Measurements from ENCODE around the gene CACFD1.

Gene CACFD1

DNA sequence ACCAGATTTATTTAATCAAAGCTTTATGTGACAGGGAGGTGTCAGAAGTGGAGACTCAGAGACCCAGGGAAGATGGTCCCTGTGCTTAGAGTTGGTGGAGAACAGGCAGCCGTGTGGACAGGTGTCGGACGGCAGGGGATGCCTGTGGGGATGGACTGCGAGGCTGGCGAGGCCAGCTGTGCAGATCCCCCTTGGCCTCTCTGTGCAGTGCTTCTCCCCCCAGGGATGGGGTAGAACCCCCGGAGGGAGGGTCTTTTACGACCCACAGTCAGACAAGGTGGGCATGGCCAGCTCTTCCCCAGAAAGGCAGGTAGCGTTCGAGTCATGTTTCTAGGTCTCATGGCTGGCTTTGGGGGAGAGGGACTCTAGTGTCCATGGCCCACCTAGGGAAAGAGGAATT lies 23.8 kb downstream of the CACFD1 start:
- no peak for DNase-seq (ENCODE audit: low read depth)

DNA sequence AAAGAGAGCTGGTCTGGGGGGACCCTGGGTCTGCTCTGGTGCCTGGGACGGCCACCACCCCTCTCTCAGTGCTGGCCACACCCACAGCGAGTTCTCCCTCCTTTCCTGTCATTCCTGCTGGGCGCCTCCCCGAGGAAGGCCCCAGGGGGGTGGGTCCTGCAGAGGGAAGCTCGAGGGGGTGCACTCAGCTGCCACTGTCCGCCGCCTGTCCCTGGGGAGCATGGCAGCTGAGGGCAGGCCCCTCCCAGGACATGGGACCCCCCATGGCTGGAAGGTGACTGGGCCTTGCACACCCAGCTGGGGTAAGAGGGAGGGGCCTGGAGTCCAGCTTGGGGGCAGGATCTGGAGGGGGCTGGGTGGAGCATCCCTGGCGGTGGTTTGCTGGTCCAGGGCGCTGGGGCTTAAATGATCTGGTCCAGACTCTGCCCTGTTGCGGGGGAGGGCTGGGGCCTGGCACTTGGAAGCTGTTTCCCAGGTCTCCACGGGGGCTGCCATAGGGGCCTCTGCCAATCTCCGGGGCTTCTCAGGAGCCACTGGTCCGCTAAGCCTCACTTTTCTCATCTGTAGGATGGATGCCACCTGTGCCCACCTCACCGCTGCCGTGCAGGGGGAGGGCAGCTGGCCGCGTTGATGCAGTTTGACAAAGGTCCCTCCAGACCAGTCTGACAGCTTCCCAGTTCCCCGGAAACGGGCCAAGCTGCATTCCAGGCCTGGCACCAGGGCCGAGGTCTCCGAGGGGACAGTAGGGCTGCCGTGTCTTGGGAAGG lies 25.1 kb downstream of the CACFD1 start:
- no peak for DNase-seq (ENCODE audit: low read depth)

- no peak for DNase-seq (ENCODE audit: low read depth)
Measured at GRCh38 chr9:133485531-133486260, 25.9 kb downstream of the CACFD1 start.

DNA sequence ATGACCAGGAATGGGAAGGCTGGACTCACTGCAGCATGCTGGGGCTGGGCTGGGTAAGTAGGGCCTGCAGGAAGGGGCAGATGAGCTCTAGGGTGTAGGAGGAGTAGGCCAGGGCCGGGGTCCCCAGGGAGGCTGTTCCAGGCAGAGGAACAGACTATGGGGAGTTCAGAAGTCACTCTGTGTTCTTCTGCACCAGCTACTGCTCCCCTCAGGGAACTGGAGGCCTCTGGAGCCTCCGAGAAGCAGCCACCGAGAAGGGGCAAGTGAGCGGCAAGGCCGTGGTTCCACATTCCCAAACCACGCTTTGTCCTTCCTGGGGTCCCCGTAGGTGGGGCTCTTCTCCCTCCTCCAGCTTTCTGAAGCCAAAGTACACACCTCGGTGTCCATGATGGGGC lies 27.6 kb downstream of the CACFD1 start:
- no peak for DNase-seq (ENCODE audit: low read depth)

- no peak for DNase-seq (ENCODE audit: low read depth)
Measured at GRCh38 chr9:133488686-133489252, 29.0 kb downstream of the CACFD1 start.

- no peak for DNase-seq (ENCODE audit: low read depth)
Measured at GRCh38 chr9:133489253-133490190, 29.7 kb downstream of the CACFD1 start.

DNA sequence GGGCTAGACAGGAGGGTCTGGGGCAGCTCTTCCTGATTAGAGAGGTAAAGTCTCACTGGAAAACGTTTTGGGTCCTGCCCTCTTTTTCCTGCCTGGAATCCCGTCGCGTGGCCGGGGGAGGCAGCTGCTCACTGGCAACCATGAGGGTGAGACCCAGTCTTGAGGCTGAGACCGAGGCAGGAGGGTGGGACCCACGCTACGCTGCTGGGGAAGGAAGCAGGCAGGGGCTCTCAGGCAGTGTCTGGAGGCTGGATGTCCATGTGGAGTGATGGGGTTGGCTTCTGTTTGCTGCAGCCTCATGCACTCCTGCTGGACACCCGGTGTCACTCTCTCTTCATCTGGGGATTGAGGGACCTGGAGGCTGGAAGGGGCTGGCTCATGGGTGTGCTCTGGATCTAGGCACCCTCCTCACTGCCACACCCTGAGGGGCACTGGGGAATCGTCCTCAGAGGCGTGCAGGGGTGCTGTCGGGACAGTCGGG lies 30.5 kb downstream of the CACFD1 start:
- no peak for DNase-seq (ENCODE audit: low read depth)

- DNase-seq (ENCODE audit: low read depth) = no peak
Measured at GRCh38 chr9:133490865-133491655, 31.3 kb downstream of the CACFD1 start.

DNA sequence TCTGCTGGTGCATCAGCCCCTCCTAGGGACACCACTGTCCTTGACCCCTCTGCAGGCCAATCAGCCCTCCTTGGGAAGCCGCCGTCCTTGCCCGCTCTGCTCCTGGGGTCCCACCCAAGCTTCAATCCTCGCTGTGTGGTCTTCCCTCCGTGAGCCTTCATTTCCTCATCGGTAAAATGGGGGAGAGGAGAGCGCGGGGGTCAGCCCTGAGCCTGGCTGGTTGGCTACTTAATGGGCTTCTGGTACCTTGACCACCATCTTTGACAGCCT lies 31.8 kb downstream of the CACFD1 start:
- no peak for DNase-seq (ENCODE audit: low read depth)

DNA sequence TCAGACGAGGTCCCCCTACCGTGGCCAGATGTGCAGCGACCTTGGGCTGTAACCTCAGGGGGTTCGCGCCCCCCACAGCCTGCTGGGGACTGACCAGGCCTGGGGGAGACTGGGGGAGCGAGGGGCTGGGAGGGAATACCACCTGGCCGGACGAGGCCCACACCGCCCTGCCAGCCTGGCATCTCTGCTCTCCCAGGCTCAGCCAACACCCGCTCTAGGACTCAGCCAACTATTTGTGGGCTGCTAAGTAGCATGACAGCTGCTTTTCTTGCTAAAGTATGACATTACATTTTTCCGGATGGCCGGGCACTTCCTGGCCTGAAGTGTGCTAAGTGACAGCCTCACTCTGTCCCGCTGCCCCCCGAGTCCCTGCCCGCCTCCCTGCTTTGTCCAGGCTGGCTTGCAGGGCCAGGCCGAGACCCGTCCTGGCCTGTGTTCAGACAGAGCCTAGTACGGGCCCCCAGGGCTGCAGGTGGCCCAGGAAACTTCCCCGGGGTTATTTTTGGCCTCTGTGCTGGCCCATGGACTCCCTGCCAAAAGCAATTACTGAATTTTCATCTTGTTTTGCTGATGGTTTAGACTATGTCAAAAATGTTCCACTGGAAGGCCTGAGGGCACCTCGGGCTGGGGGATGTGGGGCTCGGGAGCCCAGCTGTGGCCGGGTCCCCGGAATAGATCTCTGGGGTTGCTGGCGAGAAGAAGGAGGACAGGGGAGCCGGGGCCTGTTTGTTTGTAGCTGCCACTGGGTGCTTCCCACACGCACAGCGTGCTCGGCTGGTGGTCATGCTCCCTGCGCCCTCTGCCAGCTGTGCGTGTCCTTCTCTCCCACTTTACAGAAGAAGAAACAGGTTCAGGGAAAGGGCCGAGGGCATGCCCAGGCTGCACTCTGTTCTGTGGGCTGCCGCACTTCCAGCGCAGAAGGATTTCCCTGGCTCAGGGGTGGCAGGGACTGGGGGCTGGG lies 32.6 kb downstream of the CACFD1 start:
- no peak for DNase-seq (ENCODE audit: low read depth)

- DNase-seq (ENCODE audit: low read depth) = no peak
Measured at GRCh38 chr9:133493428-133493827, 33.6 kb downstream of the CACFD1 start.

GRCh38 chr9:133493845-133494540 lies 34.2 kb downstream of the CACFD1 start:
- no peak for DNase-seq (ENCODE audit: low read depth)

GRCh38 chr9:133494636-133495326 lies 35.0 kb downstream of the CACFD1 start:
- no peak for DNase-seq (ENCODE audit: low read depth)

GRCh38 chr9:133495327-133496293 lies 35.8 kb downstream of the CACFD1 start:
- DNase-seq (ENCODE audit: low read depth) = no peak

GRCh38 chr9:133496861-133497842 lies 37.4 kb downstream of the CACFD1 start:
- DNase-seq (ENCODE audit: low read depth) = no peak

GRCh38 chr9:133499132-133499891 lies 39.5 kb downstream of the CACFD1 start:
- no peak for DNase-seq (ENCODE audit: low read depth)

All from GM04504 (cell line).